Measurements from ENCODE around the gene TAAR8.
"Not testable (repeated sequence)": the region's sequence is repeated elsewhere in the genome, so short reads cannot be mapped to it uniquely, and the experiment has no call there.

TAAR8 gene, protein sequence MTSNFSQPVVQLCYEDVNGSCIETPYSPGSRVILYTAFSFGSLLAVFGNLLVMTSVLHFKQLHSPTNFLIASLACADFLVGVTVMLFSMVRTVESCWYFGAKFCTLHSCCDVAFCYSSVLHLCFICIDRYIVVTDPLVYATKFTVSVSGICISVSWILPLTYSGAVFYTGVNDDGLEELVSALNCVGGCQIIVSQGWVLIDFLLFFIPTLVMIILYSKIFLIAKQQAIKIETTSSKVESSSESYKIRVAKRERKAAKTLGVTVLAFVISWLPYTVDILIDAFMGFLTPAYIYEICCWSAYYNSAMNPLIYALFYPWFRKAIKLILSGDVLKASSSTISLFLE

DNA sequence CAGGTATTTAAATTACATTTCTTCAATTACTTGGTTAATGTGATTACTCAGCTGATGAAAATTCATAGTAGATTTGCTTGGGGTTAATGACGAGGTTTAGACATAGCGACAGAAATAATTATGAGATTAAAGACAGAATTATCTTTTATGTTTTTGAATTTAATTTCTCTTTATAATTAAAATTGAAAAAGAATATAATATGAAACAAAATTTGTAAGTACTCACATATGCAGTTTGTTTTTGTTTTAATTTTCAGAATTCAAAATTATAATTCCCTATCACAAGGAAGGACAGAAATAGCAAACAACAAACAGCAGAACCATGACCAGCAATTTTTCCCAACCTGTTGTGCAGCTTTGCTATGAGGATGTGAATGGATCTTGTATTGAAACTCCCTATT is at the start of gene TAAR8:
TSS of gene TAAR8 (plus strand) at position 301 of the 400 bp plus-strand sequence. CDS start at position 322, 21 bp downstream.
- no peak for DNase-seq

DNA sequence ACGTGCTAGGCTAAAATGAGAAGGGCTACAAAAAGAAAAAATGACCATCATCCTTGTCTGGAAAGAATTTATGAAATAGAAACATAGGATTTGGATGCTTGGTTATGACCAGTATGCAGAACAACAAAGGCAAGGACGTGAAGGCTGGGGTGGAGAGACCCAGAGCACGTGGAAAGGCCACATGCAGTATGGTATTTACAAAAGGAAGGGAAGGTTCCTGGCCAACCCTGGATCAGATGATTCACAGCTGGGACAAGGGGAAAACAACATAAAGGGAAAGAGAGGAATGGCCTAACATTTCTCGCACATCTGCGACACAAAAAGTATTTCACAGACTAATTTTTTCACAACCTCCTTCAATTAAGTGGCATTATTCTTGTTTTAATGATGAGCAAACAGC is 47.7 kb upstream of the TAAR8 start:
- DNase-seq, result no peak

- DNase-seq, result no peak
These were observed 47.3 kb upstream of the TAAR8 start for GRCh38 chr6:132505158-132505557.

- DNase-seq, result no peak
These were observed 46.0 kb upstream of the TAAR8 start for GRCh38 chr6:132506461-132506860.

DNA sequence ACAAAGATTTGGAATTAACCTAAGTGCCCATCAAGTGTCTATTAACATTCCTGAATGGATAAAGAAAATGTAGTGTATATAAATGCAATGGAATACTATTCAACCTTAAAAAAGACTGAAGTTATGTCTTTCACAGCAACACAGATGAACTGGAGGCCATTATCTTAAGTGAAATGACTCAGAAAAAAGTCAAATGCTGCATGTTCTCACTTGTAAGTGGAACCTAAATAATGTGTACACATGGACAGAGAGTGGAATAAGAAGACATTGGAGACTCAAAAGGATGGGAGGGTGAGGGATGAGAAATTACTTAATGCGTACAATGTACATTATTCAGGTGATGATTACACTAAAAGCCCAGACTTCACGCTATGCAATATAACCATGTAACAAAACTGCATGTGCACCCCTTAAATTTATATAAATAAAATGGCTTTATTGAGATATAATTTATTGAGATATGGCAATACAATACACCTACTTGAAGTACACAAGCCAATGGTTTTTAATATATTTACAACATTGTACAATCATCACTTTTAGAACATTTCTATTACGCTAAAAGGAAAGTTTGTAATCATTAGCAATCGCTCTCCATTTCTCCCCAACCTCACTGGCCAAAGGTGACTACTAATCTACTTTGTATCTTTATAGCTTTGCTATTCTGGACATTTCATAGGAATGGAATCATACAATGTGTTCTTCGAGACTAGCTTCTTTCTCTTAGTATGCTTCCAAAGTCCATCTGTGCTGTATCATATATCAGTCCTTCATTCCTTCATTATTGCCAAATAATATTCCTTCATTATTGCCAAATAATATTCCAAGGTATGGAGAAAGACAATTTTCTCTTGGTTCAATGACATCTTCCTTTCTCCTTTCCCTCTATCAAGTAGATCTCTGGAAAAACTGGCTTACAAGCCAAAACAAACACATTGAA is 45.3 kb upstream of the TAAR8 start:
- no peak for DNase-seq

GRCh38 chr6:132511210-132511830 is 41.2 kb upstream of the TAAR8 start:
- no peak for DNase-seq

DNA sequence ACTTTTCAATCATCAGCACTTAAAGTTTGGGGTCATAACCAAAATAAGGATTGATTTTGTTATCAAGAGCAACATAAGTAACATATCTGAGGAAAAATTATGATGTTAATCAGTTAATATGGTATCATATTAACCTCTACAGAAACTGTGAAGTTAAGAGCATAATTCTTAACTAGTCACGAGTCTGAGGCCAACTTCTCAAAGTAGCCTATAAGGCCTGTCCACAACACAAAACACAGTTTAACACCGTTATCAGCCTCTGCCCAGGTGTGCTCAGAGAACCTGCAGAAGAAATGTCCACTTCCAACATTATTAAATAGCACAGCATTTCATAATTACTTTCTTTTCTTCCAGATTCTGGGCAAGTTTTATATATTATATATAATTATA is 40.6 kb upstream of the TAAR8 start:
- no peak for DNase-seq

DNA sequence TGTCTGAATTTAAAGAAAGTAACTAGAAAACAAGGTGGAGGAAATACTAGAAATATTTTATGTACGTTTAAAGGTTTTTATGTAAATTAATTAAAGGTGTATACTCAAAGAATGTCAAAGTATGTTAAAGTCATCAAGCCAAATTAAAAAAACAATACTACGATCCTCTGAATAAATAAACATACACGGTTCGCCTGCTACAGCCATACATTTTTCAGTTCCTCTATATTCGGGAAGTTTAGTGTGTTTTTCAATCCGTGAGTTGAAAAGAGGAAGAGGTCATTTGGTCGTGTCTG is 40.2 kb upstream of the TAAR8 start:
- DNase-seq, result no peak

GRCh38 chr6:132512638-132513632 is 39.5 kb upstream of the TAAR8 start, which contains the start of gene STX7:
STX7 (minus strand) TSS chr6:132513116; CDS start chr6:132503530, 9,586 bp downstream.
- peak; percentile 62 for DNase-seq

GRCh38 chr6:132513831-132514545 is 38.5 kb upstream of the TAAR8 start:
- DNase-seq, result no peak

DNA sequence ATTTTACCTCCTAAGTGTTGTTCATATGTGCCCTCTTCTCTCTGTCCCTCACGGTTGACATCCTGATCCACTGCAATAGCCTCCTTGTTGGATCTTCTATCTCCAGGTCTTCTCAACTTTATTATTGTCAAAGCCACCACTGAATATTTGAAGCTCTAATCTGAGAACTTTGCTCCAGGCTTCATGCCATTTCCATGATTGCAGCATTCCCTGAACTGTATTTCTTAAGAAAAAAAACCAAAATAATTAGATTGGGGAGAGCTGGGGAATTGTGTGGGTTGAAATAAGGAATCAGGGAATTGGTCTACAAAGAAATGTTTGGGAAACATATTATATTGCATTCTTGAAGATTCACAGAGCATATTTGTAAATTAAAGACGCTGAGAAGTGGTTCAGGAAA is 37.1 kb upstream of the TAAR8 start:
- no peak for DNase-seq

- no peak for DNase-seq
These were observed 31.5 kb upstream of the TAAR8 start for GRCh38 chr6:132520953-132521352.

DNA sequence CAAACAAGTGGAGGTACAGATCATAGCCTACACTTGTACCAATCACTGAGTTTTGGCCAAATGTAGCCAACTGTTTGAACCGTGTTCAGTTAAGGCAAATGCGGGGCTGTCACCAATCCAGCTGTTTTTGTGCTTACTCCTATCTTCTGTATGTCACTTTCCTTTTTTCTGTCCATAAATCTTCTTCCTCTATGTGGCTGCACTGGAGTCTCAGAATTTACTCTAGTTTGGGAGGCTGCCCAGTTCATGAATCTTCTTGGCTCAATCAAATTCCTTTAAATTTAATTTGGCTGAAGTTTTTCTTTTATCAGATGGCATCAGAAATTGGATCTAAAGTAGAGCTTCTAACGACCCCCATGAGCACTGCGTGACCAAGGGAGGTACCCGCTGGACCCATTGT is 27.8 kb upstream of the TAAR8 start:
- no peak for DNase-seq

DNA sequence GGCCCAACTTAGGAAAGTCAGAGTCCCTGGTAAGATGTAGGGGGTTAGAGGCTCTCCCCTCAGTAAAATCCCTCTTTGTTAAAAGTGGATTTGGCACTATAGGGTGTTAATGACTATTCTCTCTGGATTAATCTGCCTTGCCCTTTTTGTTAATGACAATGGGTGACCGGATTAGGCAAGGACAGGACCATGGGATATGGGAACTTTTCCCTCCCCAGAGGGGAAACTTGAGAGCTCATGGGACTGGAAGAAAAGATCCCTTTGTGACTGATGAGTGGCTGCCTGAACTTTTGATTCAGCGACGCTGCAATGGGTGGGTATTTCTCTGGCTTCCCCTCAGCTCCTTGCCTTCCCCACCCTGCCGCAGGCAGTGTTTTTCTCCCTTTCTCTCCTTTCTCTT is 26.6 kb upstream of the TAAR8 start:
- no peak for DNase-seq

DNA sequence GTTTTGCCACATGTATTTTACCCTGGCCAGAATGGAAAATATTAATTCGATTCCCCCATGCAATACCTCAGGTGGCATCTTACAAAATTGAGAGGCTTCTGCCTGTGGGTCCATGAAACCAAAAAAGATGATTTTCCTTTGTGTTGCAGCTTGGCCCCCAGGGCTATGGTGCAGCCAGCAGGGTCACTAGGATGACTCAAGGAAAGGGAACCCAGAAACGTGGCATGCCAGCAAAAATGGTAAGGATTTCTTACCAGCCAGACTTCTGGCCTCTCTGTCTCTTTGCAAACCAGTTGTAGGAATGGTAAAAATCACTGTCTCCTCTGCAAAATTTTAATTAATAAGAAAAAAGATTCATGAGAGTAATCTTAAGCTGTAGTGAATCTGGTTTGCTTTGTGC is 26.0 kb upstream of the TAAR8 start:
- DNase-seq, result no peak

- DNase-seq, result no peak
These were observed 24.7 kb upstream of the TAAR8 start for GRCh38 chr6:132527791-132528190.

DNA sequence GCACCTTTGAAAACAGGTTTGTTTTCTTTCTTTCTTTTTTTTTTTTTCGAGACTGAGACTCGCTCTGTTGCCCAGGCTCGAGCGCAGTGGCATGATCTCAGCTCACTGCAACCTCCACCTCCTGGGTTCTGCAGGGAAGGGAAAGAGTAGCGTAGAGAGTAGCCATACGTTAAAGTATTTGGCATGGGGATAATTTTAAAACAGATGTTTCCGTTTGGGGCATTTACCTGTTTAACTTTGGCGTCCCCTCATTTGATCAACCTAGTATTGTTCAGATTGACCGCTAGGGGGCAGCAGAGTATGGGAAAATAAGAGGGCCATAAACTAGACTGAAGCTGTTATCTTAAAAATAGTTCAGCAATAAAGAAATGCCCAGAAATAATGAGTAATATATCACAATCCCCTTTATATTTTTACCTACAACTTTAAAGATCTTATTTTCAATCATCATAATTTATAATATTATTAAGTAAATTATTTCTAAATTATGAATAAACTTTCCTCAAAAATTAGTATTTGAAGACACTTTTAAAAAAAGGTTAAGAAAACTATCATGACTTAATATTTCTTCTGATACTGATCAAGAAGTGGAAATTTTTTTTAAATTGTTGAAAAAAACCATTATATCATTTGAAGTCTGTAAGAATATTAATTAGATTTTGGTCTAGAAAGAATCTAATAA is 22.0 kb upstream of the TAAR8 start:
- DNase-seq, result no peak

- not testable (repeated sequence) for DNase-seq
These were observed 17.9 kb upstream of the TAAR8 start for GRCh38 chr6:132534546-132534945.

DNA sequence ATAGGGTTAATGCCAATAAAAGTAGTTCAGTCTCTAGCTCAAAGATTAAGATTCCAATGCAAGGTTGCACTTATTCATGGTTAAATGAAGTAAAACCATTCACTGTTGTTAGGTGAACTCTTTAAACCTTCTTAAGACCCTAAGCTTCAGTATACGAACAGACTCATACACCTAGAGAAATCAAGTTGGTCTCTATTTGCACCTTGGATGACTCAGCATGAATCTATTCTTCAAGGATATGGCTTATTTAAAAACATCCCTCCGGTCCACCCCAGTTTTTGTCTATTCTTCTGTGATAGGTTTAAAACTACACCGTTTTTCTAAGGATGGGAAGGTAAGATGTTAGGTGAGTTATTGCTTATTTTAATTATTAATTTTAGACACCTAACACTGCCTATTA is 15.3 kb upstream of the TAAR8 start:
- no peak for DNase-seq

DNA sequence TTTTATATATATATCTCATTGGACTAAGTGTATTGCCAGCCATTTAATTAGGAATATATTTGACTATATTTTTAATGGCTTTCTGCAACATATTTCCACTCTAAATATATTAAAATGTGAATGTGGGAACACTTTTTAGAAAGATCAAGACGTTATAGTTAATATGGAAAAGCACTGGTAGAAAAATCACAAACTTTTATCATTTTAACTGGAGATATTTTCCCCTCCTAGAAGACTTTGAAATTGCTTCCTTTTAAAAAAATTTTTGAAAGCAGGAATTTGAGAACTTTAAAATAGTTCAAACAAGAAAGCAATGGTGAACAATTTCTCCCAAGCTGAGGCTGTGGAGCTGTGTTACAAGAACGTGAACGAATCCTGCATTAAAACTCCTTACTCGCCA is 14.5 kb upstream of the TAAR8 start, which contains the start of gene TAAR9:
TSS of gene TAAR9 (plus strand) at position 301 of the 400 bp plus-strand sequence. CDS start at position 314, 13 bp downstream.
- DNase-seq, result no peak

GRCh38 chr6:132544826-132545225 is 7.6 kb upstream of the TAAR8 start:
- DNase-seq, result no peak
